HepG2 (cell line): Measurements from ENCODE around the gene TUBB2B. TPM values are rescaled to one million over a fixed set of nuclear protein-coding genes. Genes with fewer than 3 reads are reported as not detected.

Source experiments
- CENPX ChIP-seq: sonication (generic); formaldehyde crosslinking; IDR thresholded peaks from 2 replicates; pipeline ENCODE4 v1.9.0; 2021; ENCODE audit warnings: mild to moderate bottlenecking, missing genetic modification reagents, moderate library complexity
- ESRRA ChIP-seq: sonication (generic); formaldehyde crosslinking; IDR thresholded peaks from 2 replicates; pipeline ENCODE4 v1.5.1; 2020; ENCODE audit warnings: mild to moderate bottlenecking, low read depth, missing genetic modification reagents
- FOXJ3 ChIP-seq: sonication (generic); formaldehyde crosslinking; IDR thresholded peaks from 2 replicates; pipeline ENCODE4 v1.4.0; 2020; ENCODE audit warnings: missing genetic modification reagents, mild to moderate bottlenecking, borderline replicate concordance
- FOXO1 ChIP-seq: sonication (generic); formaldehyde crosslinking; IDR thresholded peaks from 2 replicates; pipeline ENCODE4 v1.4.0; 2020; ENCODE audit warnings: missing genetic modification reagents
- GTF2F1 ChIP-seq: fragments of 150-350 bp; IDR thresholded peaks from 2 replicates; pipeline ENCODE4 v1.6.1; 2014; ENCODE audit warnings: low read length
- KIAA2018 ChIP-seq: sonication (generic); formaldehyde crosslinking; IDR thresholded peaks from 2 replicates; pipeline ENCODE4 v1.5.0; 2020; ENCODE audit warnings: mild to moderate bottlenecking, missing genetic modification reagents, borderline replicate concordance
- MAFG ChIP-seq: sonication (generic); formaldehyde crosslinking; IDR thresholded peaks from 2 replicates; pipeline ENCODE4 v1.5.1; 2020; ENCODE audit warnings: mild to moderate bottlenecking, missing genetic modification reagents
- TCF7 ChIP-seq: sonication (generic); IDR thresholded peaks from 2 replicates; pipeline ENCODE4 v1.6.1; 2016; ENCODE audit warnings: antibody characterized with exemption, low read depth
- ZBTB43 ChIP-seq: sonication (generic); formaldehyde crosslinking; conservative IDR thresholded peaks from 2 replicates; pipeline ENCODE4 v1.4.0; 2020; ENCODE audit warnings: missing genetic modification reagents
- ZC3H13 ChIP-seq: sonication (generic); formaldehyde crosslinking; IDR thresholded peaks from 2 replicates; pipeline ENCODE4 v1.8.1; 2023; ENCODE audit warnings: mild to moderate bottlenecking, missing genetic modification reagents, moderate library complexity
- ZNF121 ChIP-seq: sonication (generic); formaldehyde crosslinking; IDR thresholded peaks from 2 replicates; pipeline ENCODE4 v1.5.0; 2020; ENCODE audit warnings: mild to moderate bottlenecking, missing genetic modification reagents
- ZNF615 ChIP-seq: sonication (generic); formaldehyde crosslinking; IDR thresholded peaks from 2 replicates; pipeline ENCODE4 v1.5.0; 2020; ENCODE audit warnings: mild to moderate bottlenecking, missing genetic modification reagents, borderline replicate concordance
- polyA plus RNA-seq, 8 experiments: library from polyadenylated mRNA; depleted of rRNA in 3 of 8; stranded (reverse) in 7 of 8; unstranded in 1 of 8; fragments of >200 nt; fragmentation: Illumina TruSeq in 4 of 8; extraction: Trizol in 4 of 8; gene quantifications; 2 replicates each; pipeline versions ENCODE4 v1.2.1 to v1.2.3, GENCODE V29; 2011 to 2016; ENCODE audit warnings: low read depth in 4 of 8, missing spikeins in 1 of 8, mixed read lengths in 1 of 8; ENCODE audit not compliant: insufficient read depth in 1 of 8
- total RNA-seq, 5 experiments: library from RNA; depleted of rRNA; stranded (reverse); fragments of >200 nt; fragmentation: Illumina TruSeq; extraction: Trizol; gene quantifications; 2 replicates each; pipeline ENCODE4 v1.2.3, GENCODE V29; 2016; ENCODE audit warnings: low read depth in 1 of 5

The TUBB2B gene
- total and polyA plus RNA-seq, 2 of the 13 experiments (the other 11 are each of a cell fraction or from before 2014, with no cell fraction given): 10.3 to 23.6 TPM

- TF ChIP-seq CENPX (CRISPR knock-in tag) (no peak), FOXJ3 (CRISPR knock-in tag) (no peak), MAFG (CRISPR knock-in tag) (no peak), ESRRA (no peak), ZC3H13 (CRISPR knock-in tag) (no peak), KIAA2018 (CRISPR knock-in tag) (no peak), TCF7 (no peak), ZNF615 (CRISPR knock-in tag) (no peak), ZNF121 (no peak), GTF2F1 (no peak), ZBTB43 (no peak), FOXO1 (CRISPR knock-in tag) (no peak)
Measured at GRCh38 chr6:3226481-3227362, 731 bp downstream of the TUBB2B start (continued).
